IPS-NIHi7 (cell line): ENCODE measurements around the gene SHLD1.
A peak's percentile ranks its signal among the peaks of the same experiment; 100 is the strongest.
"Not testable (repeated sequence)": the region's sequence is repeated elsewhere in the genome, so short reads cannot be mapped to it uniquely, and the experiment has no call there.

Experiments used
- DNase-seq: peaks from one replicate; pipeline ENCODE4 v3.0.0; 2012; ENCODE audit warnings: mixed read lengths; ENCODE audit errors: extremely low spot score

The SHLD1 gene, protein sequence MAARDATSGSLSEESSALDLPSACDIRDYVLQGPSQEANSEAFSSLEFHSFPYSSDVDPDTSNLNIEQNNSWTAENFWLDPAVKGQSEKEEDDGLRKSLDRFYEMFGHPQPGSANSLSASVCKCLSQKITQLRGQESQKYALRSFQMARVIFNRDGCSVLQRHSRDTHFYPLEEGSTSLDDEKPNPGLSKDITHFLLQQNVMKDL

DNA sequence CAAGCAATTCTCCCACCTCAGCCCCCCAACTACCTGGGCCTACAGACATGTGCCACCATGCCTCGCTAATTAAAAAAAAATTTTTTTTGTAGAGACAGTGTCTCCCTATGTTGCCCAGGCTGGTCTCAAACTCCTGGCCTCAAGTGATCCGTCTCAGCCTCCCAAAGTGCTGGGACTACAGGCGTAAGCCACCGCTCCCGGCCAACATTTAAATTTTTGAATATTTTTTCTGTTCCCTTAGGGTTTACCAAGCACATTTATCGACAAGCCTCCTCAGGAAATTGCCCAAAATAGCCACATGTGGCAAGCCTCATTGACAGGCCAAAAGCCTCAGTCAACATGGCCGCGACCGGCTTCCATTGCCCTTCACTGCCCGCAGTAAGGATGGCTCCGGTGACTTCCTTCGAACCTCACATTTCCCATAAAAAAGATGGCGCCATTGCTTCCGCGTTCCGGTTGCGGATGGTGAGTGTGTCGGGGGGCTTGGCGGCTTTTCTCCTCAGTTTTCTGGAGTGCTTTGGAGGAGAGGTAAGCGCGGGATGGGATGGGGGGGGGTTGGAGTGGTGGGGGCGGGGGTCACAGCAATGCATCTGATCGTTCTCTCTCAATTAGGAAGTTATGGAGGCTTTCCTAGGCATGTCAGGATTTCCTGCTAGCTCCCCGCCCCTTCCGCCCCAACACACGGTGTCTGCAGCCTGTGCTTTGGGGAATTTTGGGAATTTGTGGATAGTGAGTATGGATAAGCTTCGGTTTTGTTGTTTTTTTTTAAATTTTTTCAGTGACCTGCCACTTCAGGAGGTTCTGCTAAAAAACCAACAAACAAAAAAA, at the start of gene SHLD1:
SHLD1 (plus strand) TSS at position 450 of the 828 bp plus-strand sequence. CDS start 22,465 bp downstream, outside the sequence.
- DNase-seq: peak; percentile 81

DNA sequence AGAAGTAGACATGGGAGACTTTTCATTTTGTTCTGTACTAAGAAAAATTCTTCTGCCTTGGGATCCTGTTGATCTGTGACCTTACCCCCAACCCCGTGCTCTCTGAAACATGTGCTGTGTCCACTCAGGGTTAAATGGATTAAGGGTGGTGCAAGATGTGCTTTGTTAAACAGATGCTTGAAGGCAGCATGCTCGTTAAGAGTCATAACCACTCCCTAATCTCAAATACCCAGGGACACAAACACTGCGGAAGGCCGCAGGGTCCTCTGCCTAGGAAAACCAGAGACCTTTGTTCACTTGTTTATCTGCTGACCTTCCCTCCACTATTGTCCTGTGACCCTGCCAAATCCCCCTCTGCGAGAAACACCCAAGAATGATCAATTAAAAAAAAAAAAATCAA, 47.9 kb upstream of the SHLD1 start:
- not testable (repeated sequence) for DNase-seq

DNA sequence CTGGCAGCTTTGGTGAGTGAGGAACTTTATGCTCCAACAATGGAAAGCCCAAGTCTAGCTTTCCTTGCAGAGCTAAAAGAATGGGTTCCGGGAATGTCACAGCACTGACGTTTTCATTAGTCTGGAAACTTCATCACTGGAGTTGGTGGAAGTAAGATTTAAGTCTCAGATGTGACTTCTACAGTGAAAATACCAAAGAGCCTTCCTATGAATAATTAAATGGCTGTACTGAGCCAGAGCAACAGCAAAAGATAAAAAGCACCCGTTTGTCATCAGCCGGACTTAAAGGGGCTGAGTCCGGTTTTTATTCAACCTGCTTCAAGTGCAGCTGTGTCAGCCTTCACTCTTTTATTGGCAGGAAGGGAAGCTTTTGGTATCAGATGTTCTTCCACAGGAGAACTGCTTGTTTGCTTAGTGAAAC, 46.5 kb upstream of the SHLD1 start:
- no peak for DNase-seq

DNA sequence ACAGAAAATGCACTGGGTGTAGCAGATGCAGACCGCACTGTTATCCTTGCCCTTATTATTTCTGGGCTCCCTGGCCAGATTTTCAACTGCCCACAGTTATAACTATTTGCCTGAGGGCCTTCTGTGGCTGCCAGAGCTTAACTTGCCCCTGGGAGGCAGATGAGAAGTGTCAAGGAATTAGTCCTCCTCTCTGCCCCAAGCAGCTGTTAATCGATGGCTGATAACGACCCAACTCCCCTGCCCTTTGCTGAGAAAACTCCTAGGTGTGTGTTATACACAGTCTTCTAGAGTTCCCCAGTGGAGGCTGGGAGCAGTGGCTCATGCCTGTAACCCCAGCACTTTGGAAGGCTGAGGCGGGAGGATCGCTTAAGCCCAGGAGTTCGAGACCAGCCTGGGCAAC, 44.4 kb upstream of the SHLD1 start:
- DNase-seq: no peak

DNA sequence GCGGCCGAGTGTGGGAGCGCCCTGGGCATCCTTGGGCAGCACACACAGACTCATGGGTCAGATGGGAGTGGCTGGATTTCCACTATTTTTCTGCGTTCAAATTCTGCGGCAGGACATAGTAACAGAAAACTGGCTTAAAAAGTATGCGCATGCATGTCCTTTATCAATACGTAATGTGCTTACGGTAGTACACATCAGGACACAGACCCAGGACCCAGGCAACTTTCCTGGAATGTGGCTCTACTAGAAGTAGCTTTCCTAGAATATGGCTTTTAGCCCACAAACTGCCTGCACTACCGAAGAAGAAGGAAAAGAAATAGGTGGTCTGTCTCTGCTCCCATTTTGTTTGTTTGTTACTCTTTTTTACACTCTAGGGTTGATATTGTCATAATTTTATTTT, 43.4 kb upstream of the SHLD1 start:
- DNase-seq: no peak

DNA sequence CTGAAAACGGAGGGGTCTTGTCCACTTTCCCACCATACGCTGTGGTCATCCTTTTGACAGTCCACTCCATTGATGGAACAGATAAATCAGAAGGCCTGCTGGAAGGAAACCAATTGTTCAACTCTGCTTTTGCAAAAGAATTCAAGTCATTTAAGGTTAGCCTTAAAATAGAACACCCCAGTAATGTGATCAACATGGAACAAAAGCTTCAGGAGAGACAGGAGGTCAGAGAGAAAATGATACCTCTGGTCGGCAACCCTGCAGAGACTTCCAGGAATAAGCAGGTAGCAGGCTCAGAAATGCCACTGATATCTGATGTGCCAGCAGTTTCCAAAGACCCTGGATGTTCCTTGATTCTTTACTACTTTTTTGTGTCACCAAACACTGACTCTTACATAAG, 39.6 kb upstream of the SHLD1 start:
- no peak for DNase-seq

DNA sequence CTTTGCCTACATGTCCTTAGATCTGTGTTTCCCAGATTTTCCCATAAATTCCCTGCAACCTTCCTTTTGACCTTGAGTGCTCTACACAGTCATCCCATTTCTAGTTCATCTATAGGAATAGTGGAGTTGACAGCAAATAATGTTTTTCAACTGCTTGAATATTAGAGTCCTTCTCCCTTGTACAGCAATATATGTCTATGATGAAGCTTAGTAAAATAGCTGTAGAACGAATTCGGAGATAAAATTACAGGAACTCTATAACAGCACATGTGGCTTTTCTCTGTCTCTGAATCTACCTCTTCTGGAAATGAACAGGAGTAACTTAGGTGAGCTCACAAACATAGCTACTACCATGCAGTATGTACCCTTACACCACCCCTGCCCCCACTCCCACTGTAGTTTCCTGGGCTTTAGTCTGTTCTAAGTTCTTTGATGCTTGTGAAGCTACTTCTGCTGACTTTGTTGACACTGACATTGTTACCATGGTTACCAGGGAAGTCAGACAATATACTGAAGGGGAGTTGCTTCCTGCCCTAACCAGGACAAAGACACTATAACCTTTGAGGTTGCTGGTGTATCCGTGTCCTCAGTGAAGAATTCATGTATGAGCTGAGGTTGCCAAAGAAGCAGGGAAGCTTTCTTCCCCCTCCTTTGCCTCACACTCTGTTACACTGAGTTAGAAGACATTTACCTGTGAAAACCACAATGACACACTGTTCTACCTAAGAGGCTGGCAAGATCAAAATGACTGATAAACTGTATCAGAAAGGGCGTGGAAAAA, 35.8 kb upstream of the SHLD1 start:
- peak; percentile 27 for DNase-seq

DNA sequence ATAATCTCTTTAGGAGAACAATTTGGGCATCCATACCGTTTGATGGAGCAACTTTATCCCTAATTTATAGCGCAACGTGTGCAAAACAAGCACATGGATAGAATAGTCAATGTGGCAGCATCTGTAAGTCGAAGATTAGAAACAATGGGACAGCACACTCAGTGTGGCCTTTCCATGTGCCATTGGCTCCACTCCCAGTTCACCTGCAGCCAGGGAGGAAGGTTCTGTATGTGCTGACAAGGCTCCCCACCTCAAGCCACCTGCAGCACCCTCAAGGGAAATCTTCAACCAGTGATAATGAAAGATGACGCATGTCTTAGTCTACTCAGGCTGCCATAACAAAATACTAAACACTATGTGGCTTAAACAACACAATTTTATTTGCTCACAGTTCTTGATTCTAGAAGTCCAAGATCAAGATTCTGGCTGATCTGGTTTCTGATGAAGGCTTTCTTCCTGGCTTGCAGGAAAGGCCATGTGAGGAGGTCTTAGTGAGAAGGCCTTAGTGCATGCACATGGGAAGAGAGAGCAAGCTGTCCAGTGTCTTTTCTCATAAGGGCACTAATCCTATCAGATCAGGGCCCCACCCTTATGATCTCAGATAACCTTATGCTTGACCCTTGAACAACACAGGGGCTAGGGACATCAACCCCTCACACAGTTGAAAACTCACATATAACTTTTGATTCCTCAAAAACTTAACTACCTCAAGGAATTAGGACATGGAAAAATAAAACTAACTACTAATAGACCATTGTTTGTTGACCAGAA, 34.9 kb upstream of the SHLD1 start:
- DNase-seq: no peak

DNA sequence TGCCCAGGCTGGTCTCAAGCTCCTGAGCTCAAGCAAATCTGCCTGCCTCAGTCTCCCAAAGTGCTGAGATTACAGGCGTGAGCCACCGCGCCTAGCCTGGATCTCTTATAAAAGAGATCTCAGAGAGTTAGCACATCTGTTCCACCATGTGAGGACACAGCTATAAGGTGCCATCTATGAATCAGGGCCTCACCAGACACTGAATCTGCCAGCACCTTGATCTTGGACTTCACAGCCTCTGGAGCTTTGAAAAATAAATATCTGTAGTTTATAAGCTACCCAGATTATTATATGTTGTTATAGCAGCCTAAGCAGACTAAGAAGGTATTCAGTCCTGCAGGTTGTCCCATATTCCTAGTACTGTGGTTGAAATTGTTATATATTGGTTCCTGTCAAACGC, 33.2 kb upstream of the SHLD1 start:
- DNase-seq: no peak

DNA sequence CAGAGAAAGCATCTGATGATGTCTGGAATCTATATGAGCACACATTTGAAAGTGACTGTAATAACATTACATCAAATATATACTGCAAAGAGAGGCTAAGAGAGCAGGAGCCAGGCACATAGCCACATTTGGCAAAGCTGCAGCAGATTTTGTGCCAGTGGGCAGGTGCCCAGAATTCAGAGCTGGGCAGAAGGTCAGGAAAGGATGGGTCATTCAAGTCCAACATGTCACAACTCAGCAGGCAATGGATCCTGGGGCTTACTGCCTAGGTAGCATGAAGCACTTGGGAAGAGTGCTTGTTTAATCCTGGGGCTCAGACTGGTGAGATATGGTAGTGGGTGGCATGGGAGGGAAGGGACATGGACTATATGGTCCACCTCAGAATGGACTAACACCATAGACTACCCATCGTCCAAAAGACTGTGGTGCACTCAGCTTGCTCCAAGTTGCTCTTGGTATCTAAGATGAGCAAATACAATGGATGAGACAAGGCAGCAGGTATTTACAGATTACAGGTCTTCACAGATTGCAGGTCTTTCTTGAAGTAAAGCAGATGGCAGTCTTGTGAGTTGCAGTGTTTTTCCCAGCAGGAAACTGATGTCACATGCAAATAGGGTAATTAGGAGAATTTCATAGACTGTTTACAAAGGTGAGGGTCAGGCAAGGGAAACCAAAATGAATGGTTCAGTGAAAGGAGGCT, 31.2 kb upstream of the SHLD1 start:
- DNase-seq: no peak

DNA sequence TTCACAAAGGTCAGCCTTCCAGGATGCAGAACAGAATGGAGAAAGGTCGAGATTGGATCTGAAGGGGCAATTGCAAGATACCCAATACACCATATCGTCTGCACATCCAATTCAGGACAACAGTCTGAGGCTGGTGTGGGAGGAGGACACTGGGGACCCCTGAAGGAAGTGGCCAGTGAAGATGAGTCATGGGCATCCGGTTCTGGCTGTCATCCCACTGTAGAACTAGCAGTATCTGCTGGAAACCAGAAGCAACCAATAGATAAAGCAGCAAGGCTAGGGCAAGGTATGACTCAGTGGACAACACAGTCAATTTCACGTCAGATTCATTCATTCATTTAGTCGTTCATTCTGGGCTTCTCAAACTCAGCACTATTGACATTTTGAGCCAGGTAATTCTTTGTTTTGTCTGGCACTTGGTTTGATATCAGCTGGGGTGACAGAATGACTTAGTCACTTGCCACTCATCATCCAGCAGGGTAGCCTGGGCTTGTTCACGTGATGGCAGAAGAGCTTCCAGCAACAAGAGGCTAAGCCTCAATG, 30.3 kb upstream of the SHLD1 start:
- no peak for DNase-seq

DNA sequence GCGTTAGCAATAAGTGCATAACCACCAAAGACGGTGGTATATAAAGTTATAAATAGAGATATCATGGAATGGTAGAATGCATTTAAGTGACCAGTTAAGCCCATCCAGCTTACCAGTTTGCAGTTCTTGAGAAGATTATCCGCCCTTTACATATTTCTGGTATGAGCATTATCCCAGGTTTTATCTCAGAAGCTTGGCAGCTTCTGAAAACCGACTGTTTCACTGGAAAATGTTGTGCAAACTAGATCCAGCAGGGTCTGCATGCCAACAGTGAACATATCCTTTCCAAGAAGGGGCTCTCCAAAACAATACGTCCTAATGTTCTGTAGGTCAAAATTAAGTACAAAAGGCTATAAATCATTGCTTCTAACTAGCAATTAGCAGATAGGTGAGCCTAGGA, 29.5 kb upstream of the SHLD1 start:
- DNase-seq: no peak

DNA sequence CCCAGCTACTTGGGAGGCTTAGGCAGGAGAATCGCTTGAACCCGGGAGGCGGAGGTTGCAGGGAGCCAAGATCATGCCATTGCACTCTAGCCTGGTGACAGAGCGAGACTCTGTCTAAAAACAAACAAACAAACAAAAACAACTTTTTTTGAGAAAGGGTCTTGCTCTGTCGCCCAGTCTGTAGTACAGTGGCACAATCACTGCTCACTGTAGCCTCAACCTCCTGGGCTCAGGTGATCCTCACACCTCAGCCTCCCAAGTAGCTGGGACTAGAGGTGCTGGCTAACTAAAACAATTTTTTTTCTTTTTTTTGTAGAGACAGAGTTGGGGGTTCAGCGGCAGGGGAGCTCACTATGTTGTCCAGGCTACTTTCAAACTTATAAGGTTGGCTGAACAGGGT, 28.8 kb upstream of the SHLD1 start:
- not testable (repeated sequence) for DNase-seq

DNA sequence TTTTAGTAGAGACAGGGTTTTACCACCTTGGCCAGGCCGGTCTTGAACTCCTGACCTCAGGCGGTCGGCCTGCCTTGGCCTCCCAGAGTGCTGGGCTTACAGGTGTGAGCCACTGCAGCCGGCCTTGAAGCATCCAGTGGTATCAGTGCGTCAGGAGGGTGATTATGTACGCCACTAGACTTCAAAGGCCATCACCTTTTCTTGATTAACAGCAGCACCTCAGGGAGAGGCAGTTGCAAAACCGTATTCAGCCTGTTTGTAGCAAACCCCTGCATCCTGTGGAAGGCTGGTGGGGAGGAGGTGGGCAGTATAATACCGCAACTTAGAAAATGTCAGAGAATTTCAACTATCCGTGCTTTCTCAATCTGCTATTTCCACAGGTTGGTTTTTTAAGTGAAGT, 27.3 kb upstream of the SHLD1 start:
- no peak for DNase-seq

DNA sequence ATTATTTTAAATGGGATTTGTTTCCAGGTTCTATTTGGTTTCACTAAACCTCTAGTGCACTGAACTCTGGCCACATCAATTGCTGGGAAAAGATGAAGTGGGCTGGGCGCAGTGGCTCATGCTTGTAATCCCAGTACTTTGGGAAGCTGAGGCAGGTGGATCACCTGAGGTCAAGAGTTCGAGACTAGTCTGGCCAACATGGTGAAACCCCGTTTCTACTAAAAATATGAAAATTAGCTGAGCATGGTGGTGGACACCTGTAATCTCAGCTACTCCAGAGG, 25.1 kb upstream of the SHLD1 start:
- not testable (repeated sequence) for DNase-seq

DNA sequence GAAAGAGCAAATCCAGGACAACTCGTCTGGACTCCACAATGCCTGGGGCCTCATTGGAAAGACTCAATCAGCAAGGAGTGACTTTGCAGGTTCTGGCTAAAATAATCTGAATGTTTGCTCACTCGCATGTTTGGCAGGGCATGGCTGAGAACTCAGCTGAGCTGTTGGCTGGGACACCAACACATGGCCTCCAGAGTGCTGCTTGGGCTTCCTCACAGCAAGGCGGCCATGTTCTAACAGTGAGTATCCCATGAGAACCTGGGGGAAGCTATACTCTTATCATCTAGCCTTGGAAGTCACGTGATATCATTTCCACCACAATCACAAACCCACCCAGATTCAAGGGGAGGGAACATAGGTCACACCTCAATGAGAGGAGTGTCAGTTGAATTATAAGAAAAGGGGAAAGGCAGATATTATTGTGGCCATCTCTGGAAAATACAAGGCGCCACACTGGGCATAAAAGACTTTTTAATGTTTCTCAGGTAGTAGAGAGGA, 23.1 kb upstream of the SHLD1 start:
- no peak for DNase-seq

DNA sequence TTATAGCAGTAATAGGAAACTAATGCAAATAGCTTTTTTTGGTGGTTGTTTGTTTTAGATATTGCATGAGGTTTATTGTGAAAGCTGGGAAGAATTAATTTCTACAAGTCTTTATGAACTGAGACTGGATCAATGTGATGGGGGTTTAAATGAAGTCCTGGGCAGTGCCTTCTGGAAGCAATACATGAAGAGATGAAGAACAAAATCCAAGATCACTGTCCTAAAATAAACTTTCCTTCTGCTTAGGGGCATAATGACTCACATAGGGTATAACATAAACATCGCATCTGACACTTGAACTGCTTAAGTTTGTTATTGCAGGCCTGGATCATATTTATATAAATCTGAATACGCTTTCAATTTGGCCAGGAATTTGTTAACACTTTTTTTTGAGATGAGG, 20.9 kb upstream of the SHLD1 start:
- DNase-seq: no peak

DNA sequence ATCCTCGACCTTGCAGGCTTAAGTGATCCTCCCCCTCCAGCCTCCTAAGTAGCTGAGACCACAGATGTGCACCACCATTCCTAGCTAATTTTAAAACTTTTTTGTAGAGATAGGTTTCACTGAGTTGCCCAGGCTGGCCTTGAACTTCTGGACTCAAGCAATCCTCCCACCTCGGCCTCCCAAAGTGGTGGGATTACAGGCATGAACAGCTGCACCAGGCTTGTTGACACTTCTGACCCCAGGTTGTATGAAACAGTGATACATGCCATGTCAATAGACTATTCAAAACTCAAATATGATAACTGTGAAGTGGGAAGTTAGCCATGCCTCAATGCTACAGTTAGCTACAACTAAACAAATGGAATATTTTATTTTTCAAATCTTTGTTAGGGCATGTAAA, 20.1 kb upstream of the SHLD1 start:
- no peak for DNase-seq

DNA sequence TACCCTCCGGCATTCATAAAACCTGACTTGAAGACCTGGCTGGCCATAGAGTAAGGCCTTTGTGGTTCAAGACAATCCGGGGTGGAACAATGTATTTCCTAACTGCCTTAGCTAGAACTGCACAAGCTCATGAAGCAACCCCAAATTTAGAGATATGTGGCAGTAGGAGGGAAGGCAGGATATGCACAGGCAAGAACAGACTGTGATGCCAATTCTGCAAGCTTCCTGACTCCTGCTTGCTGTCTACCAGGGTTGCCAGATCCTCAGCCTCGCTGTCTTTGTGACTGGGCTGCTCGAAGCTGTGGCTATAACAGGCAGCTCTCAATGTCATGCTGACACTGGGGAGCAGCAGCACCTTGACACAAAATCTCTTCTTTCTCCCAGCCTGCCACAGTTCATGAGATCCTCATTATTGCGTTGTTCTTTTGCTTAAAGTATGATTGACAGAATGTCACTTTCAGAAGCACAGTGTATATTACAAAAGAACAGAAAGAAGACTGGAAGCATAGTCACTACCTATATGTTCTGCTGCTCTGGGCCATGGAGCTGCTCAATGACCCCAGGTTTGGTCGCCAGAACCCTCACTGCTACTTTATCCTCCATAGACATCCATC, 18.3 kb upstream of the SHLD1 start:
- no peak for DNase-seq

DNA sequence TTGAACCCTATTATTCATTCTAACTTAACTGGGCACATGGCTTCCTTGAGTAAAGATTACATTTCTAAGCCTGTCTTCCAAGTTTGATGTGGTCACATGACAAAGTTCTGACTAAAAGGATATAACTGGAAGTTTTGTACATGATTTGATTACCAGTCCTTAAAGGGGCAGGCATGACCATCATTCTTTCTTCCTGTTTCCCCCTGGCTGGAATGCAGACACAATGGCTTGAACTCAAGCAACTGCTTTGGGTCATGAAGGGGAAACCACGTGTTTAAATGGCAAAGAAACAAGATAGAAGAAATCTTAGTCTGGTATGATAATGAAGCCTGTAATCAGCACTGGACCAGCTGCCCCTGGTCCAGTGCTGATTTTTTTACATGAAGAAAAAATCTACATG, 15.6 kb upstream of the SHLD1 start:
- DNase-seq: no peak
